OCI-LY7 (cell line): ENCODE measurements around the gene NOL9. TPM values are rescaled to one million over a fixed set of nuclear protein-coding genes. Genes with fewer than 3 reads are reported as not detected.

Experiments
- BruUV-seq: library from RNA; stranded (reverse); fragments of 400-500 nt; replicated peaks from 2 replicates; lab custom pipeline; 2021; lab: Mats Ljungman, UMichigan
- CTCF ChIA-PET: fragments of 300-600 bp; sonication (Branson Sonifier 250); formaldehyde crosslinking; loops from one replicate; lab custom pipeline; 2022; ENCODE audit warnings: antibody characterized with exemption; ENCODE audit not compliant: unreplicated experiment; lab: Charles Lee
- POLR2A ChIA-PET: fragments of 300-600 bp; sonication (Branson Sonifier 250); formaldehyde crosslinking; loops from one replicate; lab custom pipeline; 2022; ENCODE audit warnings: antibody characterized with exemption; lab: Charles Lee
- DNase-seq: peaks from one replicate; pipeline ENCODE4 v3.0.0-alpha.2; 2015; ENCODE audit warnings: low spot score
- H2AFZ ChIP-seq: fragments of 200-600 bp; sonication (generic), shearing (Covaris generic); 2 replicates; pipeline ENCODE4 v1.6.1; 2014; ENCODE audit warnings: mild to moderate bottlenecking, antibody characterized with exemption, low read length, moderate library complexity
- H3K27ac ChIP-seq: fragments of 200-600 bp; sonication (generic); 2 replicates; pipeline ENCODE4 v1.5.1; 2014; ENCODE audit warnings: mixed run types, low read depth, mild to moderate bottlenecking, moderate library complexity, low read length, inconsistent platforms; ENCODE audit not compliant: poor library complexity, severe bottlenecking
- H3K36me3 ChIP-seq: fragments of 200-600 bp; sonication (generic); 2 replicates; pipeline ENCODE4 v1.6.1; 2014; ENCODE audit warnings: mild to moderate bottlenecking, antibody characterized with exemption, low read length, moderate library complexity, mixed read lengths; ENCODE audit not compliant: insufficient read depth
- H3K4me1 ChIP-seq: fragments of 200-600 bp; sonication (generic); 2 replicates; pipeline ENCODE4 v1.5.1; 2014; ENCODE audit warnings: mild to moderate bottlenecking, low read length; ENCODE audit not compliant: insufficient read depth, poor library complexity, severe bottlenecking
- H3K4me2 ChIP-seq: fragments of 200-600 bp; sonication (generic); 2 replicates; pipeline ENCODE4 v1.6.1; 2014; ENCODE audit warnings: mild to moderate bottlenecking, low read length
- H3K4me3 ChIP-seq: fragments of 200-600 bp; sonication (generic); 2 replicates; pipeline ENCODE4 v1.5.1; 2014; ENCODE audit warnings: mild to moderate bottlenecking, low read depth, low read length; ENCODE audit not compliant: poor library complexity, severe bottlenecking
- H3K79me2 ChIP-seq: fragments of 200-600 bp; sonication (generic); 2 replicates; pipeline ENCODE4 v1.6.1; 2016; ENCODE audit warnings: low read depth, mild to moderate bottlenecking, low read length, moderate library complexity, mixed read lengths; ENCODE audit not compliant: insufficient read depth
- H3K9me2 ChIP-seq: fragments of 200-600 bp; sonication (generic); 2 replicates; pipeline ENCODE4 v1.6.1; 2016; ENCODE audit warnings: mild to moderate bottlenecking, low read length, mixed read lengths; ENCODE audit not compliant: insufficient read depth
- H3K9me3 ChIP-seq: fragments of 200-600 bp; sonication (generic); 2 replicates; pipeline ENCODE4 v1.6.1; 2014; ENCODE audit warnings: mild to moderate bottlenecking, mixed run types, low read length, mixed read lengths
- H4K20me1 ChIP-seq: fragments of 200-600 bp; sonication (generic); 2 replicates; pipeline ENCODE4 v1.6.1; 2014; ENCODE audit warnings: mild to moderate bottlenecking, antibody characterized with exemption, low read length, moderate library complexity, mixed read lengths; ENCODE audit not compliant: insufficient read depth
- EZH2phosphoT487 ChIP-seq: fragments of 200-600 bp; sonication (generic); IDR thresholded peaks from 2 replicates; pipeline ENCODE4 v1.6.1; 2018; ENCODE audit warnings: low read depth, borderline replicate concordance, mild to moderate bottlenecking, mixed run types, antibody characterized with exemption, low read length, moderate library complexity, mixed read lengths
- intact Hi-C: fragments of 100-400 bp; cut with micrococcal nuclease; formaldehyde crosslinking; loops from one replicate; pipeline ENCODE4 v1.10.0; 2022; ENCODE audit not compliant: unreplicated experiment
- total RNA-seq, 2 experiments: library from RNA; depleted of rRNA in 1 of 2; stranded (reverse); fragments of >200 nt in 1 of 2; shearing (Covaris generic) in 1 of 2; gene quantifications; 2 replicates each; pipeline ENCODE4 v1.2.3, GENCODE V29; 2014 to 2022
- TF ChIP-seq, protein P1 (sequence below): fragments of 200-600 bp; sonication (generic); conservative IDR thresholded peaks from 2 replicates; pipeline ENCODE4 v1.5.1; 2014; ENCODE audit warnings: mild to moderate bottlenecking, antibody characterized with exemption, low read length, moderate library complexity, mixed read lengths

The NOL9 gene
- total RNA-seq, 2 experiments from 2014 or later = 39.1 to 58.8 TPM

DNA sequence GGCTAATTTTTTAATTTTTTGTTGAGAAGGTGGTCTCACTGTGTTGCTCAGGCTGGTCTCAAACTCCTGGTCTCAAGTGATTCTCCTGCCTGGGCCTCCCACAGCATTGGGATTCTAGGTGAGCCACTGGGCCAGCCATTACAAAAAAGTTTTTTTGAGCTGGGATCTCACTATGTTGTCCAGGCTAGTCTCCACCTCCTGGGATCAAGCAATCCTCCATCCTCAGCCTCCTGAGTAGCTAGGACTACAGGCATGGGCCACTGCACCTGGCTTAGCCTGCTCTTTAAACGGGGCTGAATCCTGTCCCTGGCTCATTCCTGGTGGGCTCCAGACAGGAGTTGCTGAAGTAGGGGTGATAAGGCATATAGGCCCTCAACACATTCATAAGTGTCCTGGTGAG lies 3.3 kb upstream of the NOL9 start:
- Histone ChIP-seq H3K4me3 (no peak overlapping the region), H2AFZ (no peak overlapping the region), H3K27ac (no peak overlapping the region), H3K4me1 (peaks cover 23% of the 10 kb centered on the region), H3K36me3 (no peaks in the 10 kb centered on the region), H3K4me2 (no peak overlapping the region), H3K9me3 (no peaks in the 10 kb centered on the region), H3K79me2 (peaks cover 17% of the 10 kb centered on the region), H4K20me1 (peaks cover 6% of the 10 kb centered on the region; the same call in 1 of the 2 replicates), H3K9me2 (no peaks in the 10 kb centered on the region)
- DNase-seq = no peak
- POLR2A ChIA-PET = interaction anchor here (0.7 to 1.1 kb wide), 3 partner anchors 13 to 136 kb away, joined by 3 to 6 read pairs (median 4); no protein-coding TSS in a partner anchor
- CTCF ChIA-PET = no interaction called here
- no TSS peak for BruUV-seq
- TF ChIP-seq EZH2phosphoT487 = no peak
- TF ChIP-seq, protein P1, sequence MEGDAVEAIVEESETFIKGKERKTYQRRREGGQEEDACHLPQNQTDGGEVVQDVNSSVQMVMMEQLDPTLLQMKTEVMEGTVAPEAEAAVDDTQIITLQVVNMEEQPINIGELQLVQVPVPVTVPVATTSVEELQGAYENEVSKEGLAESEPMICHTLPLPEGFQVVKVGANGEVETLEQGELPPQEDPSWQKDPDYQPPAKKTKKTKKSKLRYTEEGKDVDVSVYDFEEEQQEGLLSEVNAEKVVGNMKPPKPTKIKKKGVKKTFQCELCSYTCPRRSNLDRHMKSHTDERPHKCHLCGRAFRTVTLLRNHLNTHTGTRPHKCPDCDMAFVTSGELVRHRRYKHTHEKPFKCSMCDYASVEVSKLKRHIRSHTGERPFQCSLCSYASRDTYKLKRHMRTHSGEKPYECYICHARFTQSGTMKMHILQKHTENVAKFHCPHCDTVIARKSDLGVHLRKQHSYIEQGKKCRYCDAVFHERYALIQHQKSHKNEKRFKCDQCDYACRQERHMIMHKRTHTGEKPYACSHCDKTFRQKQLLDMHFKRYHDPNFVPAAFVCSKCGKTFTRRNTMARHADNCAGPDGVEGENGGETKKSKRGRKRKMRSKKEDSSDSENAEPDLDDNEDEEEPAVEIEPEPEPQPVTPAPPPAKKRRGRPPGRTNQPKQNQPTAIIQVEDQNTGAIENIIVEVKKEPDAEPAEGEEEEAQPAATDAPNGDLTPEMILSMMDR = no peak
- intact Hi-C loops = no loop called here

DNA sequence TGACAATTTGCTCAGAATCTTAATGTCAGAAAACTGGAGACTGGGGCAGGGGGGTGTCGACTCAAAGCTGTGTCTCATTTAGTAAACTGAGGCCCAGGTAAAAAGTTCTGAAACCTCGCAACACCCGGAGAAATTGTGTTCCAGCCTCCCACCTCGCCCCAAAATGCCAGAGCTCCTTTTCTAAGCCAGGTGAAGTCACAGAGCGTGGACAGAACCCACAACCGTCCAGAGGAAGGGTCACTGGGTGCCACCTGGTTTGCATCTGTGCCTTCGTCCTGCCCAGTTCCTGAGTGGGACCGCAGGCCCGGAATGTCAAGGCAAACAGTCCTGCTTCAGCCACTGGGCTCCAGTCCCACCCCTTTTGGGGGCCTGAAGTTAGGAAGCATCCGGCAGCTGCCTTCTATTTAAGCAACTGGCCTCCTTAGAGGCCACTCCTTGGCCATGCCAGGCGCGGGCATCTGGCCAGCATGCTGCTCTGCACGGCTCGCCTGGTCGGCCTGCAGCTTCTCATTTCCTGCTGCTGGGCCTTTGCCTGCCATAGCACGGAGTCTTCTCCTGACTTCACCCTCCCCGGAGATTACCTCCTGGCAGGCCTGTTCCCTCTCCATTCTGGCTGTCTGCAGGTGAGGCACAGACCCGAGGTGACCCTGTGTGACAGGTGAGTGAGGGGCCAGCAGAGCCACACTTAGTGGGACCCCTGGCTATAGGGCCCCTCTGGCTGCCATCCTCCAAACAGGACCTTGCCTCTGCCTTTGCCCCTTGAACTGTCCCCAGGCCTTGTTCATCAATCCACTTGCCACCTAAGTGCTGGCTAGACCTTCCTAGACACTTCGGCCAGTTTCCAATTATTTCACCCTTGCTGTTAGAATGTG lies 830 bp upstream of the NOL9 start, which contains the start of gene TAS1R1:
Gene TAS1R1, plus strand, starts transcription at position 401 of the 872 bp plus-strand sequence. Its CDS starts 67 bp downstream, at position 468.
- ChIA-PET CTCF (interaction anchor here (0.9 to 1.5 kb wide), 2 partner anchors 16 to 24 kb away, joined by 3 to 7 read pairs; partner anchors contain the start of gene ZBTB48), POLR2A (interaction anchor here (0.5 to 1.2 kb wide), 5 partner anchors 13 to 529 kb away, joined by 3 read pairs; no protein-coding TSS in a partner anchor)
- DNase-seq = no peak
- Histone ChIP-seq H3K4me1 (peaks cover 20% of the 10 kb centered on the region), H3K27ac (peak within 1 kb of the TSS; percentile 56), H3K79me2 (peaks cover 29% of the 10 kb centered on the region), H3K9me3 (no peaks in the 10 kb centered on the region), H3K36me3 (peaks cover 16% of the 10 kb centered on the region), H3K4me3 (peak within 1 kb of the TSS; percentile 99), H3K4me2 (peak within 1 kb of the TSS; percentile 100), H3K9me2 (no peaks in the 10 kb centered on the region), H4K20me1 (peaks cover 6% of the 10 kb centered on the region; the same call in 1 of the 2 replicates), H2AFZ (peak within 1 kb of the TSS; percentile 97)
- intact Hi-C loops = loop anchor here (1.0 to 5.0 kb wide), 5 partner anchors 25 to 72 kb away; partner anchors contain the start of genes KLHL21, PHF13 and PLEKHG5
- BruUV-seq = no TSS peak
- no peak for TF ChIP-seq EZH2phosphoT487
- TF ChIP-seq, protein P1 = no peak
